MM.1S (cell line): Measurements from ENCODE around the gene C16orf78.
A peak's percentile ranks its signal among the peaks of the same experiment; 100 is the strongest.

Source experiments
- DNase-seq: peaks from one replicate; pipeline ENCODE4 v3.0.0-alpha.2; 2015
- H2AFZ ChIP-seq: fragments of 300-600 bp; sonication (generic); 2 replicates; pipeline ENCODE4 v1.6.0; 2016; ENCODE audit warnings: antibody characterized with exemption, low read length
- H3F3A ChIP-seq: fragments of 300-600 bp; sonication (generic); 2 replicates; pipeline ENCODE4 v1.6.1; 2016; ENCODE audit warnings: mild to moderate bottlenecking, antibody characterized with exemption, low read length, moderate library complexity, mixed read lengths; ENCODE audit not compliant: insufficient read depth
- H3K27ac ChIP-seq: fragments of 300-600 bp; sonication (generic); 2 replicates; pipeline ENCODE4 v1.5.1; 2016; ENCODE audit warnings: mild to moderate bottlenecking, low read length
- H3K27me3 ChIP-seq: fragments of 300-600 bp; sonication (generic); replicated peaks from 2 replicates; pipeline ENCODE4 v1.6.0; 2016; ENCODE audit warnings: low read length; ENCODE audit not compliant: insufficient read depth
- H3K36me3 ChIP-seq: fragments of 300-600 bp; sonication (generic); replicated peaks from 2 replicates; pipeline ENCODE4 v1.6.1; 2016; ENCODE audit warnings: mild to moderate bottlenecking, low read length, mixed read lengths; ENCODE audit not compliant: insufficient read depth
- H3K4me1 ChIP-seq: fragments of 300-600 bp; sonication (generic); 2 replicates; pipeline ENCODE4 v1.6.1; 2016; ENCODE audit warnings: low read length, mixed read lengths
- H3K4me2 ChIP-seq: fragments of 300-600 bp; sonication (generic); 2 replicates; pipeline ENCODE4 v1.6.0; 2016; ENCODE audit warnings: low read depth, low read length
- H3K4me3 ChIP-seq: fragments of 300-600 bp; sonication (generic); 2 replicates; pipeline ENCODE4 v1.5.1; 2016; ENCODE audit warnings: low read length, mixed read lengths
- H3K79me2 ChIP-seq: fragments of 300-600 bp; sonication (generic); 2 replicates; pipeline ENCODE4 v1.6.1; 2016; ENCODE audit warnings: mixed run types, low read length, mixed read lengths
- H3K9ac ChIP-seq: fragments of 300-600 bp; sonication (generic); 2 replicates; pipeline ENCODE4 v1.6.1; 2016; ENCODE audit warnings: low read length, mixed read lengths
- H3K9me2 ChIP-seq: fragments of 300-600 bp; sonication (generic); replicated peaks from 2 replicates; pipeline ENCODE4 v1.6.1; 2016; ENCODE audit warnings: mild to moderate bottlenecking, low read length, mixed read lengths; ENCODE audit not compliant: insufficient read depth
- H3K9me3 ChIP-seq: fragments of 300-600 bp; sonication (generic); replicated peaks from 2 replicates; pipeline ENCODE4 v1.6.1; 2016; ENCODE audit warnings: mild to moderate bottlenecking, low read length, mixed read lengths; ENCODE audit not compliant: insufficient read depth
- H4K20me1 ChIP-seq: fragments of 300-600 bp; sonication (generic); 2 replicates; pipeline ENCODE4 v1.6.1; 2016; ENCODE audit warnings: mild to moderate bottlenecking, low read length, moderate library complexity, mixed read lengths; ENCODE audit not compliant: insufficient read depth
- CTCF ChIP-seq: fragments of 300-600 bp; sonication (generic); IDR thresholded peaks from 2 replicates; pipeline ENCODE4 v1.5.1; 2016; ENCODE audit warnings: antibody characterized with exemption, low read length, mixed read lengths
- EZH2 ChIP-seq: fragments of 300-600 bp; sonication (generic); optimal IDR thresholded peaks from 2 replicates; pipeline ENCODE3; 2017; ENCODE audit warnings: low read depth, mild to moderate bottlenecking, antibody characterized with exemption, low read length, mixed read lengths
- EZH2phosphoT487 ChIP-seq: fragments of 300-600 bp; sonication (generic); IDR thresholded peaks from 2 replicates; pipeline ENCODE4 v1.6.1; 2018; ENCODE audit warnings: antibody characterized with exemption, low read length

The C16orf78 gene

GRCh38 chr16:49378238-49378637 is 4.6 kb downstream of the C16orf78 start:
- Histone ChIP-seq H3K36me3 (no peaks in the 10 kb centered on the region), H4K20me1 (no peaks in the 10 kb centered on the region), H3F3A (no peaks in the 10 kb centered on the region), H2AFZ (no peak overlapping the region), H3K9me2 (no peaks in the 10 kb centered on the region), H3K79me2 (no peaks in the 10 kb centered on the region), H3K9ac (no peak overlapping the region), H3K4me1 (no peaks in the 10 kb centered on the region), H3K4me2 (no peak overlapping the region), H3K9me3 (no peaks in the 10 kb centered on the region), H3K27ac (no peak overlapping the region), H3K27me3 (no peaks in the 10 kb centered on the region), H3K4me3 (no peak overlapping the region)
- no peak for TF ChIP-seq CTCF
- TF ChIP-seq EZH2phosphoT487: no peak
- no peak for TF ChIP-seq EZH2
- DNase-seq: no peak

DNA sequence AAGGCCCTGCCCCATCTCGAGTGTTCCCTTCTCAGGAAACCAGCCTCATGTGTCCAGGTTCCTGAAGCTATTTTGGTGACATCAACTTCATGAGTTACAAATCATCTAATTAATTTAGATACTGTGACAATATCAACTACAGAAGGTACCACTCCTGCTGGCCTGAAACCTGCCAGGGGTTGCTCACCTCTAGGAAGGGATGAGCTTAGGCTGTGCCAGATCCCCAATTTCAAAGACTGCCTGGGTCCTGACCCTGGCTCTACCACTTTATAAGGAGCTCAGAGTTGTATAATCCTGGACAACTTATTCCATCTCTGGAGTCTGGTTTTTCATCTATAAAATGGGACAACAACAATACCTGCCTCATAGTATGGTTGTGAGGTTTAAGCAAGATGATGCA is 5.2 kb downstream of the C16orf78 start:
- H3K27ac ChIP-seq: no peak overlapping the region

GRCh38 chr16:49382916-49383315 is 9.3 kb downstream of the C16orf78 start:
- no peaks in the 10 kb centered on the region for H4K20me1 ChIP-seq

More for the DNA sequence above, 5.2 kb downstream of the C16orf78 start:
- H4K20me1 ChIP-seq: no peaks in the 10 kb centered on the region
- TF ChIP-seq EZH2 (no peak), CTCF (no peak), EZH2phosphoT487 (no peak)
- no peaks in the 10 kb centered on the region for H3K36me3 ChIP-seq
- no peak overlapping the region for H2AFZ ChIP-seq
- H3K79me2 ChIP-seq: no peaks in the 10 kb centered on the region
- no peaks in the 10 kb centered on the region for H3K9me3 ChIP-seq
- no peak for DNase-seq
- H3K27me3 ChIP-seq: no peaks in the 10 kb centered on the region
- H3K4me2 ChIP-seq: no peak overlapping the region
- no peak overlapping the region for H3K4me3 ChIP-seq
- no peaks in the 10 kb centered on the region for H3K9me2 ChIP-seq
- no peaks in the 10 kb centered on the region for H3K4me1 ChIP-seq
- H3K9ac ChIP-seq: no peak overlapping the region
- H3F3A ChIP-seq: no peaks in the 10 kb centered on the region

More at GRCh38 chr16:49382916-49383315, 9.3 kb downstream of the C16orf78 start:
- no peaks in the 10 kb centered on the region for H3K9me2 ChIP-seq
- H3K4me3 ChIP-seq: no peak overlapping the region
- TF ChIP-seq EZH2 (no peak), CTCF (peak; percentile 36), EZH2phosphoT487 (no peak)
- no peak overlapping the region for H2AFZ ChIP-seq
- H3K4me2 ChIP-seq: no peak overlapping the region
- H3K27me3 ChIP-seq: no peaks in the 10 kb centered on the region
- H3K79me2 ChIP-seq: no peaks in the 10 kb centered on the region
- H3K36me3 ChIP-seq: no peaks in the 10 kb centered on the region
- no peak overlapping the region for H3K27ac ChIP-seq
- H3K9ac ChIP-seq: no peak overlapping the region
- H3K9me3 ChIP-seq: no peaks in the 10 kb centered on the region
- H3K4me1 ChIP-seq: no peaks in the 10 kb centered on the region
- DNase-seq: peak; percentile 10
- H3F3A ChIP-seq: no peaks in the 10 kb centered on the region
